ENCODE measurements around the gene KRTAP5-10. TPM values are rescaled to one million over a fixed set of nuclear protein-coding genes. Genes with fewer than 3 reads are reported as not detected.

KRTAP5-10 gene
- total RNA-seq, 1 experiment from 2014 or later = not detected

GRCh38 chr11:71542879-71543777 lies 22.2 kb upstream of the KRTAP5-10 start:
- H3K4me3 Mint-ChIP-seq = no peak overlapping the region
- POLR2A ChIA-PET = interaction anchor here (0.6 kb wide), 2 partner anchors 10 to 629 kb away, joined by 3 to 10 read pairs; no protein-coding TSS in a partner anchor
- CTCF ChIA-PET = interaction anchor here (1.9 kb wide), 1 partner anchor 37 kb away, joined by 9 read pairs; no protein-coding TSS in a partner anchor
- H3K4me1 Mint-ChIP-seq = peaks cover 17% of the 10 kb centered on the region
- TF ChIP-seq SOX15 (CRISPR knock-in tag; IDR thresholded peaks at IDR 0.05) (no peak), ZNF317 (CRISPR knock-in tag; IDR thresholded peaks at IDR 0.05; ENCODE audit: borderline replicate concordance, low read depth) (no peak), STAT6 (CRISPR knock-in tag; conservative IDR thresholded peaks at IDR 0.05; ENCODE audit: low read depth) (no peak), ERG (CRISPR knock-in tag; IDR thresholded peaks at IDR 0.05) (no peak)
- no peak for DNase-seq (ENCODE audit: low spot score)
- H3K27me3 Mint-ChIP-seq (ENCODE audit: low read depth) = peaks cover 18% of the 10 kb centered on the region
- no peak overlapping the region for H3K27ac Mint-ChIP-seq
- no peak for ATAC-seq
- peaks cover 16% of the 10 kb centered on the region for H3K36me3 Mint-ChIP-seq
- peaks cover 27% of the 10 kb centered on the region for H3K9me3 Mint-ChIP-seq

- Mint-ChIP-seq H3K4me3 (no peak overlapping the region), H3K27ac (no peak overlapping the region), H3K4me1 (peaks cover 17% of the 10 kb centered on the region), H3K36me3 (peaks cover 16% of the 10 kb centered on the region), H3K27me3 (ENCODE audit: low read depth) (peaks cover 20% of the 10 kb centered on the region), H3K9me3 (peaks cover 27% of the 10 kb centered on the region)
- CTCF ChIA-PET = interaction anchor here (2.2 kb wide), 1 partner anchor 36 kb away, joined by 6 read pairs; no protein-coding TSS in a partner anchor
- ATAC-seq (no peak), DNase-seq (ENCODE audit: low spot score) (no peak)
- POLR2A ChIA-PET = no interaction called here
- no peak for TF ChIP-seq TCF7 (CRISPR knock-in tag; IDR thresholded peaks at IDR 0.05; ENCODE audit: low read depth)
- no peak for TF ChIP-seq FOXK1 (CRISPR knock-in tag; IDR thresholded peaks at IDR 0.05)
- no peak for TF ChIP-seq ZNF232 (CRISPR knock-in tag; IDR thresholded peaks at IDR 0.05)
- TF ChIP-seq RORB (CRISPR knock-in tag; IDR thresholded peaks at IDR 0.05) = no peak
- no peak for TF ChIP-seq CREM (CRISPR knock-in tag; IDR thresholded peaks at IDR 0.05)
- TF ChIP-seq PREB (CRISPR knock-in tag; IDR thresholded peaks at IDR 0.05; ENCODE audit: borderline replicate concordance) = no peak
- no peak for TF ChIP-seq E2F4 (CRISPR knock-in tag; IDR thresholded peaks at IDR 0.05; ENCODE audit: borderline replicate concordance, low read depth)
- no peak for TF ChIP-seq MAX (CRISPR knock-in tag; IDR thresholded peaks at IDR 0.05)
- TF ChIP-seq ATF6 (CRISPR knock-in tag; IDR thresholded peaks at IDR 0.05) = no peak
- TF ChIP-seq ZBTB43 (CRISPR knock-in tag; IDR thresholded peaks at IDR 0.05) = no peak
- no peak for TF ChIP-seq NR1H2 (CRISPR knock-in tag; IDR thresholded peaks at IDR 0.05)
- TF ChIP-seq ZNF263 (CRISPR knock-in tag; IDR thresholded peaks at IDR 0.05; ENCODE audit: low read depth) = no peak
- TF ChIP-seq TEAD4 (CRISPR knock-in tag; IDR thresholded peaks at IDR 0.05) = no peak
- no peak for TF ChIP-seq ETV6 (CRISPR knock-in tag; IDR thresholded peaks at IDR 0.05)
- no peak for TF ChIP-seq ZNF423 (CRISPR knock-in tag; IDR thresholded peaks at IDR 0.05)
- no peak for TF ChIP-seq NR3C1 (CRISPR knock-in tag; conservative IDR thresholded peaks at IDR 0.05; ENCODE audit: low read depth)
- TF ChIP-seq PRRX2 (CRISPR knock-in tag; IDR thresholded peaks at IDR 0.05) = no peak
These were observed 21.5 kb upstream of the KRTAP5-10 start for GRCh38 chr11:71543866-71544265.

All from WTC11 (cell line).